Astrocyte of the spinal cord (primary cell): ENCODE data around the gene CLCN4.
A peak's percentile ranks its signal among the peaks of the same experiment; 100 is the strongest.

Source experiments
- DNase-seq: peaks from one replicate; pipeline ENCODE4 v3.0.0; 2011; ENCODE audit warnings: low read depth, low spot score
- H3K4me3 ChIP-seq: 2 replicates; pipeline ENCODE4 v1.5.1; 2011; ENCODE audit warnings: low read depth, mild to moderate bottlenecking, low read length, moderate library complexity
- CTCF ChIP-seq: IDR thresholded peaks from 2 replicates; pipeline ENCODE4 v1.5.1; 2012; ENCODE audit warnings: low read depth, mild to moderate bottlenecking, low read length, inconsistent platforms
- in situ Hi-C: cut with HindIII; loops from 2 replicates; pipeline ENCODE4 v1.10.0; 2017; ENCODE audit warnings: low sequenced_read_pairs

CLCN4 gene

GRCh38 chrX:10254739-10255138, 98.0 kb downstream of the CLCN4 start:
- in situ Hi-C loops = no loop called here
- TF ChIP-seq CTCF = no peak
- DNase-seq = no peak
- H3K4me3 ChIP-seq = no peak overlapping the region

GRCh38 chrX:10259716-10260115, 102.9 kb downstream of the CLCN4 start:
- H3K4me3 ChIP-seq = no peak overlapping the region
- TF ChIP-seq CTCF = no peak
- DNase-seq = peak; percentile 31
- in situ Hi-C loops = no loop called here

GRCh38 chrX:10265775-10266174, 109.0 kb downstream of the CLCN4 start:
- no peak overlapping the region for H3K4me3 ChIP-seq
- TF ChIP-seq CTCF = no peak
- DNase-seq = no peak
- in situ Hi-C loops = no loop called here

- no peak for TF ChIP-seq CTCF
- in situ Hi-C loops = no loop called here
These were observed 121.9 kb downstream of the CLCN4 start for GRCh38 chrX:10278716-10279115.

GRCh38 chrX:10280071-10280470, 123.3 kb downstream of the CLCN4 start:
- no peak for TF ChIP-seq CTCF
- no peak for DNase-seq
- in situ Hi-C loops = no loop called here
- H3K4me3 ChIP-seq = no peak overlapping the region

More at GRCh38 chrX:10278716-10279115, 121.9 kb downstream of the CLCN4 start:
- H3K4me3 ChIP-seq = no peak overlapping the region
- no peak for DNase-seq

GRCh38 chrX:10282490-10282889, 125.7 kb downstream of the CLCN4 start:
- DNase-seq = no peak
- no peak overlapping the region for H3K4me3 ChIP-seq
- in situ Hi-C loops = no loop called here
- TF ChIP-seq CTCF = no peak

- H3K4me3 ChIP-seq = no peak overlapping the region
- TF ChIP-seq CTCF = no peak
- in situ Hi-C loops = no loop called here
- DNase-seq = no peak
These were observed 129.4 kb downstream of the CLCN4 start for GRCh38 chrX:10286195-10286594.
